ENCODE data around the gene GIT1.

GIT1 gene

GRCh38 chr17:29593591-29594518 lies 4.4 kb upstream of the GIT1 start:
- no peak for DNase-seq (ENCODE audit: low read depth in 3 of 3)

- no peak for DNase-seq (ENCODE audit: low read depth in 3 of 3)
These were observed 3.6 kb upstream of the GIT1 start, which contains the start of gene ANKRD13B for GRCh38 chr17:29592850-29593551. ANKRD13B (plus strand) TSS chr17:29593132; CDS start chr17:29593622, 490 bp downstream.

DNA sequence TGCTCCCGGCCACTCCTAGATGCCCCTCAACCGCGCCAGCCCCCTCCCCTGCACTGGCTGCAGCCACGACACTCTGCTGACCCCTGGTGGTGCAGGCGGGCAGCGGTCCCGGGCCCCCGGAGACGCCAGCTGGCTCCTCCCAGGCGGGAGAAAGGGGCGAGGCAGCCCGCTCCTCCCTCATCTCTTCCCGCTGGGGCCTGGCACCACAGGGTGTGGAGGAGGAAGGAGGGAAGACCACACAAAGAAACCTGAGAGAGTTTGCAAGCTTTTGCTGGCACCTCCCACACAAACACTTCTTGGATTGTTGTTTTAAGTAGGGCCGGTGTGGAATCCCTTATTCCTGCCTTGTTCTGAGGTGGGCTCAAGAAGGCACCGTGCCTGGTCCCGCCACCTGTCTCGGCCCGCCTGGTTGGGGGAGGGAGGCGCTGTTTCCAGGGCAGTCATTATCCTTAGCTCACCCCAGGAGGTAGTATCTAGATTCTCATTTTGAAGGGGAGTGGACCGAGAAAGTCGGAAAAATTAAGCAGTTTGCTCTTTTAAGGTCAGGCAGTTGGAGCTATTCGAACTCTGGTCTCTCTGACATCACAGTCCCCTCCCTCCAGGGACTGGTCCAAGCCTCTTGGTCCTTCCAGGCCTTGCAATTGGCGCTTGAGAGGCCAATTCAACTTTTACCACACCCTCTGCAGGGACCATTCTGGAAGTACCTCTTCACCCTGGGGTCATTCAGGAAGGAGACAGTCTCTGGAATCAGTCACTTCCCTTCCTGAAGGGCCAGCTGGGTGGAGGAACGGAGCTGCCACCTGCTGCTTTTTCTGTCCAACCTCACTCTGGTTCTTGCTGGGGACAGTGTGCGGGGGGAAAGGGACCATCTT lies 2.5 kb upstream of the GIT1 start:
- peak; percentile 68 to 88 (median 72) for DNase-seq (ENCODE audit: low read depth in 3 of 3)

GRCh38 chr17:29591146-29591736 lies 1.8 kb upstream of the GIT1 start:
- DNase-seq (ENCODE audit: low read depth in 3 of 3) = no peak

DNA sequence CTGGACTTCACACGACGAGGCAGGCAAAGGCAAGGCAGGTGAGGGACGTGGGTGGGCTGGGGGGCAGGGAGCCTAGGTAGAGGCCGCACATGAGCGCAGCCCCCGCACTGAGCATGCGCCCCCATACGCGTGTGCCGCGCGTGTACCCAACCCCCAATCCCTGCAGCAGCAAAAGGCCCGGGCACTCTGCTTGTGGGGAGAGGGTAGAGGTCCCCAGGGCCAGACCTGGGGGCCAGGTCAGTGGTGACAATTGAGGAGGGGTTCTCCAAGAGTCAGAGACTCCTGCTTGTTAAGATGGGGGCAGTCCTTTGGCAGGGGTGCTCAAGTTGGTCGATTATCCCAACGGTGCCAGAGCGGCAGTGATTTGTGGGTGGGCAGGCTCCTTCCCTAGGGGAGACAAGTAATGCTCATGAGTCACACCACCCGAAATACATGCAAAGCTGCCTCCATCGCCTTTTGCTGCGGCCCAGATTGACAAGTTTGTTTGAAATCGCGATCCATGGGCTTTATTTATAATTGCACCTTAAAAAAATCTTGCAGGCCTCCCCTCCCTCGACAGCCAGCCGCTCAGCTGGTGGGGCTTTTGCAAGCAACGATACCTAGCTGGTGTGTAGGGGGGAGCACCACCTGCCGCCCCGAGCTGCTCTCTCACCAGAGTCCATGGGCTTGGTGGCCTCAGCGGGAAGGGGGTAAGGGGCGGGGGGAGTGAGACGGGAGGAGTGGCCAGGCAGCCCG lies 1.1 kb upstream of the GIT1 start:
- no peak for DNase-seq (ENCODE audit: low read depth in 3 of 3)

- no peak for DNase-seq (ENCODE audit: low read depth in 3 of 3)
These were observed 661 bp downstream of the GIT1 start for GRCh38 chr17:29588562-29589411.

DNA sequence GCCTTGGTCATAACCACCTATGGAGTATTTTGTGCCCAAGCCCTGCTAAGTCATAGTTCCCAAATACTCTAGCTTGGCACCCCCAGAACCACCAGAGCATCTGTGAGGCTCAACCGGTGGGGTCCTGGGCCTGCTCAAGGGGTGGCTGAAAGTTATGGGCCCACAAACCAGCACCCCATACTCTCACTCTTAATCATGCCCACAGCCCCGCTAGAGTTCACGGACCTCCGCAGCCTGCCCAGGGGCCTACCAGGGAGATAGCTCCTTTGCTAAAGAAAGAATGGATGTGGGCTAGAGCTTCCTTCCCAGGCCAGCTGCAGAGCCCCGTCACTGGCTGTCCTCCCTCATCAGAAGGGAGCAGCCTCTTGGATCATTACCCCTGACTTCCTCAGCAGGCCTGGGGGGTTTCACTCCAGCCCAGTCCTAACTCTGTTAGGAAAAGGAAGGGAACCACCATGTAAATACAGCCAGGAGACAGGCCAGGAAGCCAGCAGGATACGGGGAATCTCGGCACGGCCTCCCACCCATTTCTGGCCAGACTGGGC lies 1.4 kb downstream of the GIT1 start:
- DNase-seq (ENCODE audit: low read depth in 3 of 3) = no peak

- DNase-seq (ENCODE audit: low read depth in 3 of 3) = no peak
These were observed 1.9 kb downstream of the GIT1 start for GRCh38 chr17:29587591-29587990.

GRCh38 chr17:29586676-29587469 lies 2.6 kb downstream of the GIT1 start:
- no peak for DNase-seq (ENCODE audit: low read depth in 3 of 3)

DNA sequence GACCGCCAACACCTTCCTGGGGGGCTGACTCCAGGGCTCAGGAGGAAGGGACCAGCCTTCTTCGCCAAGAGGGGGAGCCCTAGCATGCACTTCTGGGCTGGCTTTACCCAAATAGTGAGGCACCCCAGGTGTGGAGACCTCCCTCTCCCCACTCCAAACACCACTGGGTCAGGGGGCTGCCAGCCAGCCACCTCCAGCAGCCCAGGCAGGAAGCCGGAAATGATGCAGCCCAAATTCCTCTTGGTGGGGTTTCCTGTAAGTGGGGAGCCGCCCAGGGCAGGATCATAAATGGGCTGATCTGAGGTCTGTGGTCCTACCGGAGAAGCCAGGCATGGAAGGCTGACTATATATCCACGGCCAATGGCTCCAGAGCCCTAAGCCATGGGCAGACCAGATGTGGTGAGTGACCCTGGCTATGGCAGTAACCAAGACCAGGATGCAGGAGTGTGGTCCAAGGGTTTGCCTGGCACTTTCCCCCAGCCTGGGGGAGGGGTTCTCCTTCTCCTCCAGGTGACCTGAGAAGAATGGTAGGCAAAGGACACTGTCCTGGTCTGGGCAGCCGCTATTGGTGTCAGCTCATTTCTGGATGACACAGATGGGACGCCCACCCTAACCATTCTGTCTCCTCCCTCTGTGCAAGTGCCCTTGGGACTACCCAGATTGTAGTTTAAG lies 4.2 kb downstream of the GIT1 start:
- DNase-seq (ENCODE audit: low read depth in 3 of 3) = no peak

GRCh38 chr17:29584452-29585079 lies 4.9 kb downstream of the GIT1 start:
- no peak for DNase-seq (ENCODE audit: low read depth in 3 of 3)

- no peak for DNase-seq (ENCODE audit: low read depth in 3 of 3)
These were observed 5.9 kb downstream of the GIT1 start for GRCh38 chr17:29583324-29584248.

DNA sequence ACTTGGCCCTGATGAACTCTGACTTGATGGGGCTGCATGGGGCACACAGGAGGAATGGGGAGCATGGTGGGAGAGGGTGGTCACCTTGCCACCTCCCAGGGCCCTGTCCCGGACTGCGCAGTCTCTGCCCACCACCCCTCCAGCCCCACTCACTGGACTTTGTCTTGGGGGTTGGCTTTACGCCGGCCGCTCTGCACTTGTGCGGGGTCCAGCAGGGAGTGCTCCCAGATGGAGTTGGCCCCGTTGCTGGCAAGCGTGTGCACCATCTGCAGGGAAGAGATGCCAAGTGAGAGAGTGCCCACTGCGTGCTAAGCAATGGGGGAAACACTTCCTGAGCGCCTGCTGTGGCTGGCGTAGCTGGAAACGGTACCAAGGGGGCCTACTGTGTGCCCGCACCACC lies 6.7 kb downstream of the GIT1 start:
- DNase-seq (ENCODE audit: low read depth in 3 of 3) = no peak

- DNase-seq (ENCODE audit: low read depth in 3 of 3) = no peak
These were observed 7.1 kb downstream of the GIT1 start for GRCh38 chr17:29582254-29582765.

DNA sequence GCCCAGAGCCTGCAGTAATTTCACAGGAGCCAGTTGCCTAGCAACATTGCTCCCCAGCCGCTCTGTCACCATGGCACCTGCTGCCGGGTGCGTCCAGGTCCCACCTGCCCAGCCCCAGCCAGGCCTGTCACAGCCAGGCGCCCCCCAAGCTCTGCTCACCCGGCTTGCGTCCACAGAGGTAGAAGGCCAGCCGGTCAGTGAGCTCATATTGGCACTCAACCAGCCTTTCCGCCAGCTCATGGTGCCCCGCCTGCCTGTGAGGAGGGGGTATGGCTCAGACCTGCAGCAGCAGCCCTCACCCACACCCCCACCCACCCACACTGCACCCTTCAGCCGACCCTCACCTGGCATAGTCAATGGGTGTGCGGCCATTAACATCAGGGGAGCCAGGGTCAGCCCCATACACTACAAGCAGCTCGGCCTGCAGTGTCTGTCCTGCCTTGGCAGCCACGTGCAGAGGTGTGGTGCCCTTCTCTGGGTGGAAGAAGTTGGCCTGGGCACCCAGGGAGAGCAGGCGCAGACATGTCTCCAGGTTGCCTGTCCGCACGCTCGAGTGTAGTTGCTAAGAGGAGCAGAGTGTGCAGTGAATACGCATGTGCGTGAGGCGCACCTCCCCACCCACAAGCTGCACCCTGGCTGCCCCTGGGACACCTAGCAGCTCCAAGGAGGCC lies 7.7 kb downstream of the GIT1 start:
- no peak for DNase-seq (ENCODE audit: low read depth in 3 of 3)

All from stimulated activated CD4-positive, alpha-beta T cell treated with anti-CD3 and anti-CD28 coated beads, TNF-alpha, amount 100 ng/mL, for 48 hours (primary cell).